Right atrium auricular region (tissue), 2 donors: Measurements from ENCODE around the gene PHF8. TPM values are rescaled to one million over a fixed set of nuclear protein-coding genes. Genes with fewer than 3 reads are reported as not detected.

Experiments used
- DNase-seq: peaks from one replicate; pipeline ENCODE4 v3.0.0-alpha.2; 2019; ENCODE audit warnings: low spot score
- H3K27ac ChIP-seq, 2 donors: fragments of 200-600 bp; sonication (generic); 1 replicate in 1 of 2; 2 replicates in 1 of 2; pipeline ENCODE4 v1.5.1; 2016 to 2019
- H3K27me3 ChIP-seq, 2 donors: fragments of 200-600 bp; sonication (generic); one replicate each; pipeline versions ENCODE4 v1.5.1 to v1.6.0; 2017 to 2019
- H3K36me3 ChIP-seq: fragments of 200-600 bp; sonication (generic); one replicate; pipeline ENCODE4 v1.5.1; 2016
- H3K4me1 ChIP-seq, 2 donors: fragments of 200-600 bp; sonication (generic); one replicate each; pipeline versions ENCODE4 v1.5.1 to v1.6.0; 2017 to 2019
- H3K4me3 ChIP-seq, 2 donors: fragments of 200-600 bp; sonication (generic); 1 replicate in 1 of 2; 2 replicates in 1 of 2; pipeline ENCODE4 v1.5.1; 2017 to 2019; ENCODE audit warnings: mild to moderate bottlenecking in 1 of 2, moderate library complexity in 1 of 2
- H3K9me3 ChIP-seq, 2 donors: fragments of 200-600 bp; sonication (generic); one replicate each; pipeline ENCODE4 v1.5.1; 2019
- total RNA-seq, 2 donors: library from RNA; depleted of rRNA; stranded (reverse); fragments of >200 nt; gene quantifications; one replicate each; pipeline ENCODE4 v1.1.0, GENCODE V29; 2016
- TF ChIP-seq, protein P1 (sequence below), 2 donors: fragments of 200-600 bp; sonication (generic); IDR thresholded peaks; one replicate each; pipeline ENCODE4 v1.5.1; 2019; ENCODE audit warnings: antibody characterized with exemption in 2 of 2

Gene PHF8
- total RNA-seq, 2 donors from 2014 or later: 7.8 to 12.7 TPM

DNA sequence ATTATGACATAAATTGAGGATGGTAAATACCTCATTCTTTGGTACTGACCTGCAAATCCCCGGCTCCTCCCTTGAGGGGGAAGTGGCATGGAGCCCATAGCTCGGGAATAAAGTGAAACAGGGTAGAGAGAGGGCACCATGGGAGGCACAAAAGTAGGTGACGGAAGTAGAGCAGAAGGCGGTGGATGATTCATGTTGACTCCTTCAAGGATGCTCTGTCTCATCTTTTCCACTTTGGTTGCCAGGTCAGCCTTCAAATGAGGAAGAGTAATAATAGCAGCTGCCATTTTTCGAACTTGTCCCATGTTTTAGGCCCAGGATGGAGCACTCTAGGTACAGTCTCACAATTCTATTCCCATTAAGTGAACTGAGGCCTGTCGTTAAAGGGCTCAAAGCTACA lies 41.4 kb upstream of the PHF8 start:
- DNase-seq: no peak
- Histone ChIP-seq H3K9me3 (no peaks in the 10 kb centered on the region), H3K4me1 (no peaks in the 10 kb centered on the region), H3K4me3 (no peak overlapping the region), H3K27me3 (no peaks in the 10 kb centered on the region), H3K36me3 (peaks cover 7% of the 10 kb centered on the region), H3K27ac (no peak overlapping the region)
- TF ChIP-seq, protein P1, sequence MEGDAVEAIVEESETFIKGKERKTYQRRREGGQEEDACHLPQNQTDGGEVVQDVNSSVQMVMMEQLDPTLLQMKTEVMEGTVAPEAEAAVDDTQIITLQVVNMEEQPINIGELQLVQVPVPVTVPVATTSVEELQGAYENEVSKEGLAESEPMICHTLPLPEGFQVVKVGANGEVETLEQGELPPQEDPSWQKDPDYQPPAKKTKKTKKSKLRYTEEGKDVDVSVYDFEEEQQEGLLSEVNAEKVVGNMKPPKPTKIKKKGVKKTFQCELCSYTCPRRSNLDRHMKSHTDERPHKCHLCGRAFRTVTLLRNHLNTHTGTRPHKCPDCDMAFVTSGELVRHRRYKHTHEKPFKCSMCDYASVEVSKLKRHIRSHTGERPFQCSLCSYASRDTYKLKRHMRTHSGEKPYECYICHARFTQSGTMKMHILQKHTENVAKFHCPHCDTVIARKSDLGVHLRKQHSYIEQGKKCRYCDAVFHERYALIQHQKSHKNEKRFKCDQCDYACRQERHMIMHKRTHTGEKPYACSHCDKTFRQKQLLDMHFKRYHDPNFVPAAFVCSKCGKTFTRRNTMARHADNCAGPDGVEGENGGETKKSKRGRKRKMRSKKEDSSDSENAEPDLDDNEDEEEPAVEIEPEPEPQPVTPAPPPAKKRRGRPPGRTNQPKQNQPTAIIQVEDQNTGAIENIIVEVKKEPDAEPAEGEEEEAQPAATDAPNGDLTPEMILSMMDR (IDR thresholded peaks at IDR 0.05): no peak

- no peak for DNase-seq
- H3K27me3 ChIP-seq: no peaks in the 10 kb centered on the region
- no peaks in the 10 kb centered on the region for H3K36me3 ChIP-seq
- H3K27ac ChIP-seq: no peak overlapping the region
- no peaks in the 10 kb centered on the region for H3K9me3 ChIP-seq
- H3K4me3 ChIP-seq: no peak overlapping the region
- no peaks in the 10 kb centered on the region for H3K4me1 ChIP-seq
- TF ChIP-seq, protein P1 (IDR thresholded peaks at IDR 0.05): no peak
Observed at GRCh38 chrX:54076903-54077302, 32.6 kb upstream of the PHF8 start.

DNA sequence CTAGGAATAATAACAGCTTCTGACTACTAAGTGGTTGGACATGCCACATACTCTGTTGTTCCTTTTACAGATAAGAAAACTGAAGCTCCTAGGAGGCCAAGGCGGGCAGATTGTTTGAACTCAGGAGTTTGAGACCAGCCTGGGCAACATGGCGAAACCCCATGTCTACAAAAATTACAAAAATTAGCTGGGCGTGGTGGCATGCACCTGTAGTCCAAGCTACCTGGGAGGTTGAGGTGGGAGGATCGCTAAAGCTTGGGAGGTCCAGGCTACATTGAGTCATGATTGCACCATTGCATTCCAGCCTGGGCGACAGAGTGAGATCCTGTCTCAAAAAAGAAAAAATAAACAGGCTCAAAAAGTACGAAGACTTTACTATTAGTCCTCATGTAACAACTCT lies 30.6 kb upstream of the PHF8 start:
- no peak overlapping the region for H3K4me3 ChIP-seq
- H3K4me1 ChIP-seq: no peaks in the 10 kb centered on the region
- no peak for DNase-seq
- no peaks in the 10 kb centered on the region for H3K27me3 ChIP-seq
- no peaks in the 10 kb centered on the region for H3K36me3 ChIP-seq
- no peak overlapping the region for H3K27ac ChIP-seq
- H3K9me3 ChIP-seq: no peaks in the 10 kb centered on the region
- TF ChIP-seq, protein P1 (IDR thresholded peaks at IDR 0.05): no peak

GRCh38 chrX:54067766-54068165 lies 23.5 kb upstream of the PHF8 start:
- TF ChIP-seq, protein P1 (IDR thresholded peaks at IDR 0.05): no peak
- H3K9me3 ChIP-seq: no peaks in the 10 kb centered on the region

GRCh38 chrX:54066841-54067240 lies 22.6 kb upstream of the PHF8 start:
- no peaks in the 10 kb centered on the region for H3K36me3 ChIP-seq
- no peaks in the 10 kb centered on the region for H3K9me3 ChIP-seq
- TF ChIP-seq, protein P1 (IDR thresholded peaks at IDR 0.05): no peak
- H3K27ac ChIP-seq: no peak overlapping the region
- H3K27me3 ChIP-seq: no peaks in the 10 kb centered on the region
- DNase-seq: no peak
- no peak overlapping the region for H3K4me3 ChIP-seq
- no peaks in the 10 kb centered on the region for H3K4me1 ChIP-seq

More at GRCh38 chrX:54067766-54068165, 23.5 kb upstream of the PHF8 start:
- no peaks in the 10 kb centered on the region for H3K4me1 ChIP-seq
- H3K36me3 ChIP-seq: no peaks in the 10 kb centered on the region
- no peaks in the 10 kb centered on the region for H3K27me3 ChIP-seq
- no peak overlapping the region for H3K27ac ChIP-seq
- no peak for DNase-seq
- H3K4me3 ChIP-seq: no peak overlapping the region

- no peak for DNase-seq
- Histone ChIP-seq H3K4me3 (no peak overlapping the region), H3K27ac (no peak overlapping the region)
Observed at GRCh38 chrX:54064564-54064963, 20.3 kb upstream of the PHF8 start.

More at GRCh38 chrX:54064564-54064963, 20.3 kb upstream of the PHF8 start:
- Histone ChIP-seq H3K4me1 (no peaks in the 10 kb centered on the region), H3K36me3 (no peaks in the 10 kb centered on the region), H3K27me3 (no peaks in the 10 kb centered on the region), H3K9me3 (no peaks in the 10 kb centered on the region)
- TF ChIP-seq, protein P1 (IDR thresholded peaks at IDR 0.05): no peak
